ENCODE results near the gene PRKCB.

The PRKCB gene

GRCh38 chr16:24116989-24117388 is 281.2 kb downstream of the PRKCB start:
- H3K9me3 ChIP-seq (ENCODE audit: severe bottlenecking), result no peaks in the 10 kb centered on the region
- DNase-seq (ENCODE audit: low spot score), result no peak
- no peak for ATAC-seq (ENCODE audit: low read depth)
- no peaks in the 10 kb centered on the region for H3K4me1 ChIP-seq (ENCODE audit: insufficient read depth, poor library complexity, severe bottlenecking)
- no peak overlapping the region for H3K4me3 ChIP-seq (ENCODE audit: severe bottlenecking)
- no peaks in the 10 kb centered on the region for H3K36me3 ChIP-seq (ENCODE audit: low read depth)
- TF ChIP-seq CTCF (IDR thresholded peaks at IDR 0.05; ENCODE audit: poor library complexity, severe bottlenecking), result no peak
- H3K27ac ChIP-seq (ENCODE audit: poor library complexity, severe bottlenecking), result no peak overlapping the region
- peaks cover 26% of the 10 kb centered on the region for H3K27me3 ChIP-seq (ENCODE audit: insufficient read depth, poor library complexity, severe bottlenecking)

DNA sequence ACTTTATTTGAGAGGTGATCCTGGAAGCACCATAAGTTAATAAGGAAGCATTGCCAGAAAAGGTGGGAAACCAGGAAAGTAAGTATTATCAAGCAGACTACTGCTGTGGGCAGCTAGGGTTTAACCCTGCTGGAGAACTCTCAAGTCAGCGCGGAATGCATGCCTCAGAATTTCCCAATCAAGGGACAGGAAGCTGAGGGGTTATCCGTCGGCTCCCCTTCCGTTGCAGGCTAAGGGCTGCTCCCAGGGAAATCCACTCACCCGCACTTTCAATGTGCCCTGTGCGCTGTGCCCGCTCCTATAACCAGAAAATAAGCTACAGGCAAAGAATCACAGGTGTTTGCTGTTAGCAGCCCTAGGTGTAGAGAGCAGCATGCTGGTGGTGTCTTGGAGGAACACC is 281.9 kb downstream of the PRKCB start:
- ATAC-seq (ENCODE audit: low read depth), result no peak
- no peak for TF ChIP-seq CTCF (IDR thresholded peaks at IDR 0.05; ENCODE audit: poor library complexity, severe bottlenecking)
- no peak overlapping the region for H3K27ac ChIP-seq (ENCODE audit: poor library complexity, severe bottlenecking)
- H3K36me3 ChIP-seq (ENCODE audit: low read depth), result no peaks in the 10 kb centered on the region
- peaks cover 26% of the 10 kb centered on the region for H3K27me3 ChIP-seq (ENCODE audit: insufficient read depth, poor library complexity, severe bottlenecking)
- no peaks in the 10 kb centered on the region for H3K4me1 ChIP-seq (ENCODE audit: insufficient read depth, poor library complexity, severe bottlenecking)
- no peak for DNase-seq (ENCODE audit: low spot score)
- no peaks in the 10 kb centered on the region for H3K9me3 ChIP-seq (ENCODE audit: severe bottlenecking)
- H3K4me3 ChIP-seq (ENCODE audit: severe bottlenecking), result no peak overlapping the region

DNA sequence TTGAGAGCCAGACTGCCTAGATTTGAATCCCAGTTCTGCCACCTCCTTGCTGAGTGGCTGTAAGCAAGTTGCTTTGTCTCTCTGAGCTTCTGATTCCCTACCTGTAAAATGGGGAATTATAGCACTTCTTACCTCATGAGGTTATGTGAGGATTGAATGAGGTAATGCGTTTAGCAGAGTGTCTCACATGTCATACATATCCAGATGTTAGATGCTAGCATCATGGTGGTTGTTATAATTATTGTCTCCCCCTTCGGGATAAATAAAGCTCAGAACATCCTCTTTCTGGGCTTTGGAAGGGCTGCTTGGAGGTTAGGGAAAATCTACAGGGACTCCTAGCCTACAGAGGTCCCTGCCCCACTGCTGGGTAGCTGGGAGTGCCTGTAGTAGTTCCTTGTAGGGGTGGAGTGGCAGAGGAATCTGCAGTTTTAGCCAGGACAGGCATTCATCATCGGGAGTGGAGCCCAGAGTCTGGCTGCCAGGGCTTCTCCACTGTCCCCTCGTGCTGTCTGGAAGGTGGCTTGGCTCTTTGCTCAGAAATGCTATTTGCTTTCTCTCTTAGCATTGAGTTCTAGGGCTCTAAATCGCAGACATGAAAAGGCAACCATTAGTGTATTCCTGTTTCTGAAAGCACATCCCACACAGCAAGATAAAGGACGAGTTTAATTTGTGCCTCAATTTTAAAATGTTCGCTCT is 282.5 kb downstream of the PRKCB start:
- Histone ChIP-seq H3K4me1 (ENCODE audit: insufficient read depth, poor library complexity, severe bottlenecking) (no peaks in the 10 kb centered on the region), H3K27me3 (ENCODE audit: insufficient read depth, poor library complexity, severe bottlenecking) (peaks cover 26% of the 10 kb centered on the region), H3K27ac (ENCODE audit: poor library complexity, severe bottlenecking) (no peak overlapping the region), H3K9me3 (ENCODE audit: severe bottlenecking) (no peaks in the 10 kb centered on the region), H3K36me3 (ENCODE audit: low read depth) (no peaks in the 10 kb centered on the region), H3K4me3 (ENCODE audit: severe bottlenecking) (no peak overlapping the region)
- DNase-seq (ENCODE audit: low spot score), result no peak
- ATAC-seq (ENCODE audit: low read depth), result no peak
- no peak for TF ChIP-seq CTCF (IDR thresholded peaks at IDR 0.05; ENCODE audit: poor library complexity, severe bottlenecking)

GRCh38 chr16:24119807-24120206 is 284.0 kb downstream of the PRKCB start:
- Histone ChIP-seq H3K36me3 (ENCODE audit: low read depth) (no peaks in the 10 kb centered on the region), H3K4me3 (ENCODE audit: severe bottlenecking) (no peak overlapping the region), H3K27ac (ENCODE audit: poor library complexity, severe bottlenecking) (no peak overlapping the region), H3K4me1 (ENCODE audit: insufficient read depth, poor library complexity, severe bottlenecking) (no peaks in the 10 kb centered on the region), H3K27me3 (ENCODE audit: insufficient read depth, poor library complexity, severe bottlenecking) (peaks cover 26% of the 10 kb centered on the region), H3K9me3 (ENCODE audit: severe bottlenecking) (no peaks in the 10 kb centered on the region)
- no peak for DNase-seq (ENCODE audit: low spot score)
- ATAC-seq (ENCODE audit: low read depth), result no peak
- TF ChIP-seq CTCF (IDR thresholded peaks at IDR 0.05; ENCODE audit: poor library complexity, severe bottlenecking), result no peak

DNA sequence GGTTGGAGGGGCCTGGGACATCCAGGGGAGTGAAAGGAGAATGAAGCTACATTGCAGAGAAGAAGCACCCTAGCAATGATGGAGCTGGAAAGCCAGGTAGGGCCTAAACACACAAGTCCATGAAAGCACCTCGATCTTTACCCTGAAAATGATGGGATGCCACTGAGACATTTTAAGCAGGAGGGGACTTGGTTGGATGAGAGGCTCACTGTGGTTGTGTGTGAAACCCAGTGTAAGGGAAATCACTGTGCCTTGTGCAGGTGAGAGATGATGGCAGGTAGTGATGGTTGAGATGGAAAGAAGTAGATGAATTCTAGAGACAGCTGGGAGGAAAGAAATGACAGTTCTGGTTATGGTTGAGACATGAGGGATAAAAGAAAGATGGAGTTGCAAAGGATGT is 287.5 kb downstream of the PRKCB start:
- Histone ChIP-seq H3K4me1 (ENCODE audit: insufficient read depth, poor library complexity, severe bottlenecking) (no peaks in the 10 kb centered on the region), H3K9me3 (ENCODE audit: severe bottlenecking) (no peaks in the 10 kb centered on the region), H3K36me3 (ENCODE audit: low read depth) (no peaks in the 10 kb centered on the region), H3K4me3 (ENCODE audit: severe bottlenecking) (no peak overlapping the region), H3K27ac (ENCODE audit: poor library complexity, severe bottlenecking) (no peak overlapping the region), H3K27me3 (ENCODE audit: insufficient read depth, poor library complexity, severe bottlenecking) (peaks cover 10% of the 10 kb centered on the region)
- TF ChIP-seq CTCF (IDR thresholded peaks at IDR 0.05; ENCODE audit: poor library complexity, severe bottlenecking), result no peak
- ATAC-seq (ENCODE audit: low read depth), result no peak
- DNase-seq (ENCODE audit: low spot score), result no peak

Data from RWPE2 (cell line).